GM18505 (cell line): ENCODE results near the gene TEX28.
"Not testable (repeated sequence)": the region's sequence is repeated elsewhere in the genome, so short reads cannot be mapped to it uniquely, and the experiment has no call there.

ENCODE experiments used
- ATAC-seq: cut with Tn5 transposase; IDR thresholded peaks from one replicate; pipeline ENCODE4 v1.9.1; 2021; ENCODE audit not compliant: unreplicated experiment
- POLR2A ChIP-seq: IDR thresholded peaks from 4 replicates; pipeline ENCODE4 v1.6.1; 2011; ENCODE audit warnings: borderline replicate concordance; ENCODE audit not compliant: insufficient read depth, insufficient read length; ENCODE audit errors: extremely low read depth

The TEX28 gene

GRCh38 chrX:154303476-154303875 is 8.6 kb upstream of the TEX28 start:
- no peak for TF ChIP-seq POLR2A
- ATAC-seq, result no peak

DNA sequence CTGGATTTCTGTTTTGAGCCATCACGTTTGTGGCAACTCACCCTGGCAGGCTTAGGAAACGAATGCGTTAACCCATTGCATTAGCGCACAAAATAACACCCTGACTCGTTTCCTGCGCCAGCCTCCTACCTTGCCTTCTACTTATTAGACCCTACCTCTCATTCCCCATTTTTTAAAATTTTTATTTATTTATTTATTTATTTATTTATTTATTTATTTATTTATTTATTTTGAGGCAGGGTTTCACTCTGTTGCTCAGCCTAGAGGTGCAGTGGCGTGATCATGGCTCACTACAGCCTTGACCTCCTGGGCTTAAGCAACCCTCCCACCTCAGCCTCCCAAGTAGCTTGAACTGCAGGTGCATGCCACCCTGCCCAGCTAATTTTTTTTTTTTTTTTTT is 8.1 kb upstream of the TEX28 start:
- ATAC-seq, result not testable (repeated sequence)

DNA sequence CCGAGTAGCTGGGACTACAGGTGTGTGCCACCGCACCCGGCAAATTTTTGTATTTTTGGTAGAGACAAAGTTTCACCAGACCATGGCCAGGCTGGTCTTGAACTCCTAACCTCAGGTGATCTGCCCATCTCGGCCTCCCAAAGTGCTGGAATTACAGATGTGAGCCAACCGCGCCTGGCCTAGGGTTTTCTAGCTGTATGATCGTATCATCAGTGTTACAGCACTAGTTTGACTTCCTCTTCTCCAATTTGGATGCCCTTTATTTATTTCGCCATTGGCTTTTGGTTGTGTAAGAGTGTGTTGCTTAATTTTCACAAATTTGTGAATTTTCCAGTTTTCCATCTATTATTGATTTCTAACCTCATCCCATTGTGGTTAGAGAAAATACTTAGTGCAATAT is 5.9 kb upstream of the TEX28 start:
- TF ChIP-seq POLR2A, result no peak
- ATAC-seq, result no peak

DNA sequence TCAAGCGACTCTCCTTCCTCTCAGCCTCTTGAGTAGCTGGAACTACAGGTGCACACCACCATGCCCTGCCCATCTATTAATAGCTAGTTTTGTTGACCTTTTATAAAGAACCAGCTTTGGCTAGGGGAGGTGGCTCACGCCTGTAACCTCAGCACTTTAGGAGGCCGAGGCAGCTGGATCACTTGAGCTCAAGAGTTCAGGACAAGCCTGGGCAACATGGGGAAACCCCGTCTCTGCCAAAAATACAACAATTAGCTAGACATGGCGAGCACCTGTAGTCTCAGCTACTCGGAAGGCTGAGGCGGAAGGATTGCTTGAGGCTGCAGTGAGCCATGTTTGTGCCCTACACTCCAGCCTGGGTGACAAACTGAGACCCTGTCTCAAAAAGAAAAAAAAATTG is 3.4 kb upstream of the TEX28 start:
- no peak for ATAC-seq
- TF ChIP-seq POLR2A, result no peak

GRCh38 chrX:154296731-154297130 is 1.8 kb upstream of the TEX28 start:
- no peak for ATAC-seq

DNA sequence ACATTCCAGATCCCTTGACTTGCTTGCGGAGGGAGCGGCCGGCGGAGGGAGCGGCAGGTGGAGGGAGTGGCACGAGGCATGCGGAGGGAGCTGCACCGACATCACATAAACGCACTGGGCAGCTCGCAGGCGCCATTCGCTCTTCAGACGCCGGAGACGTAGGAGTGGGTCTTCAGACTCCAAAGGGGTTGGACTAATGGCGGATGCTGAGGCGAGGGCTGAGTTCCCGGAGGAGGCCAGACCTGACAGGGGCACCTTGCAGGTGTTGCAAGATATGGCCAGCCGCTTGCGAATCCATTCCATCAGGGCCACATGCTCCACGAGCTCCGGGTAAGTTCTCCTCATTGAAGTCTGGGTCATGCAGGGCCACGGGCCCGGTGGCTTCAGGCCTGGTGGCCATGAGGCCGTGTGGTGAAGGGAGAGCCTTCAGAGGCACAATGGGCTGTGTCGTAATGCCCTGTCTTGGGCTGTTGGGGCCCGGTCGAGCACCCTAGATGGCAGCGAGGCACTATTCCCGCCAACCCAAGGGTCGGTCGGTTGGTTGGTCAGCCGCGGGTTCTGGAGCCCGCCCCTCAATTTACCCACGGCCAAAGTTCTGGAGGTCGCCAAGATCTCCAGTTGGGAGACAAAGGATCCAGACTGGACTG is 863 bp upstream of the TEX28 start, which contains the start of gene TKTL1:
TKTL1 (plus strand) TSS at position 132 of the 647 bp plus-strand sequence; CDS start at position 197, 65 bp downstream.
- TF ChIP-seq POLR2A, result no peak

More at GRCh38 chrX:154296731-154297130, 1.8 kb upstream of the TEX28 start:
- no peak for TF ChIP-seq POLR2A

DNA sequence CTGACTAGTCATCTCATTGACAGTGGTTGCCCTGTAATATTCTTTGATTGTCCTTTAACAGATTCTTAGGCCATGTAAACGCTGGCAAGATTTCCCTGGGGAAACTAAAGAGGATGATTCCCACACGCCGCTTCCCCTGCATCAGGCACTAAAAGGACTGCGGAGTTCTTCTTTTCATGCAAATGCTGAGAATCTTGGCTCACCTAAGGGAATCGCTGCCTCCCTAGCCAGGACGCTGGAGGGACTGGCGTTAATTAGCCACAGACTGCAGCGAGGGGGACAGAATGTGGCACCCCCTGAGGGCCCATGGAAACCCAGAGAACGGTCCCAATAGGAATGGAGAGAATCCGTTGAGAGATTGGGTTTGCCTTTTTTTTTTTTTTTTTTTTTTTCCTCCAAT is 8.5 kb downstream of the TEX28 start:
- ATAC-seq, result not testable (repeated sequence)

More for the DNA sequence above, 863 bp upstream of the TEX28 start, which contains the start of gene TKTL1:
- ATAC-seq, result no peak

GRCh38 chrX:154284489-154285338 is 10.2 kb downstream of the TEX28 start:
- not testable (repeated sequence) for ATAC-seq

GRCh38 chrX:154269245-154269644 is 25.7 kb downstream of the TEX28 start:
- not testable (repeated sequence) for ATAC-seq

DNA sequence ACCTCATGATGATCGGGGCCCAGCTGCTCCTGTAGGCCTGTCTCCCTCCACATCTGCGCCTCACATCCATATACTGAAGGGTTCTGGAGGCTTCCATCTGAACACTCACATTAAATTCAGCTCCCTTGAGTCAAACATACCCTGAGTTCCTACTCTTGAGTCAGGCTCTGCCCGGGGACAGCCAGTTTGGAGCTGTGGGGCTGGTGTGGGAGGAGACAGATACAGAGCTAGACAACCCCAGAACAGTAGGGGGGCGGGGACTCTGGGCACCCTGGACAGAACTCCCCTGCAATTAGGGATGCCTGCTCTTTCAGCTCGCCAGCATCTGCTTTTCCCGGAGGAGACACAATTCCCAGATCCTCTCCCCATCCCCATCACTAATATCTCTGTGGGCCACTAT is 31.9 kb downstream of the TEX28 start:
- not testable (repeated sequence) for ATAC-seq

- ATAC-seq, result not testable (repeated sequence)
These were observed 36.2 kb downstream of the TEX28 start for GRCh38 chrX:154258711-154259110.

- ATAC-seq, result not testable (repeated sequence)
These were observed 37.6 kb downstream of the TEX28 start, which contains the start of gene OPN1MW3 for GRCh38 chrX:154257282-154257681. OPN1MW3 (plus strand) TSS chrX:154257582; CDS start chrX:154257620, 38 bp downstream.

DNA sequence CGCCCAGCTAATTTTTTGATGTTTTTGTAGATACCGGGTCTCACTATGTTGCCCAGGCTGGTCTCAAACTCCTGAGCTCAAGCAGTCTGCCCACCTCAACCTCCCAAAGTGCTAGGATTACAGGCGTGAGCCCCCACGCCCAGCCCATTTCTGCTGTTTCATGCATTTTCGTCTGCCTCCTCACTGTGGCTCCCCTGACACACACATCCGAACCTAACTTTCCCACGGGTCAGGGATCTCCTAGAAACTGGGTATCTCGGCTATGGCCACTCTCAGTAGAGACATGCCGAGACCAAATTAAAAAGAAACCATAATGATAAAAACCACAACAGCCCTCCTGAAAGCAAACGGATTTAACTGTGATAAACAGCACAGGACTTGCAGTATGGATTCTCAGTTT is 46.8 kb downstream of the TEX28 start:
- ATAC-seq, result not testable (repeated sequence)

DNA sequence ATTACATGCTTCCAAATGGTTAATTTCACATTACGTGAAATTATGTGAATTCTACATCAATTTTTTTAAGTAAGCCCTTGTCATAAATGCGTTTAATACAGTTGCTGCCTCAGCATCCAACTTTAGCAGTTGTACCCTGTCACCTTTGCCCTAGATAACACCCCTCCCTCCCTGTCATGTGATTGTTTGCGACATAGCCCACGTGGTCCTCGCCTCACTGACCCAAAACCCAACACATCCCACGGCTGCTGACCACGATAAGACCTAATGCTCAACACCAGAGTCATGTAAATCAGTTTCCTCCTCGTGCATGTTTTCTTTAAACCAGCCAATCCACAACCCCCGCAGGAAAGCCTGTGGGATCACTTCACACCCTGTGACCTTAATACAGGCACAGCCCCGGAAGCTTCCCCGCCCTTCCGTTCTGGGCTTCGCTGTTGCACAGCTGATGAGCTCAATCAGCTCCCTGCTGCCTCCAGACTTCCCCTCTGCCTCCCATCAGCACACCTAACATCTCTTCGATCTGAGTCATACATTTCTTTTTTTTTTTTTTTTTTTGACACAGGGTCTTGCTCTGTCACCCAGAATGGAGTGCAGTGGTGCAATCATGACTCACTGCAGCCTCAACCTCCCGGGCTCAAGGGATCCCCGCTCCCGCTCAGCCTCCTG is 47.4 kb downstream of the TEX28 start:
- ATAC-seq, result peak; percentile 73

DNA sequence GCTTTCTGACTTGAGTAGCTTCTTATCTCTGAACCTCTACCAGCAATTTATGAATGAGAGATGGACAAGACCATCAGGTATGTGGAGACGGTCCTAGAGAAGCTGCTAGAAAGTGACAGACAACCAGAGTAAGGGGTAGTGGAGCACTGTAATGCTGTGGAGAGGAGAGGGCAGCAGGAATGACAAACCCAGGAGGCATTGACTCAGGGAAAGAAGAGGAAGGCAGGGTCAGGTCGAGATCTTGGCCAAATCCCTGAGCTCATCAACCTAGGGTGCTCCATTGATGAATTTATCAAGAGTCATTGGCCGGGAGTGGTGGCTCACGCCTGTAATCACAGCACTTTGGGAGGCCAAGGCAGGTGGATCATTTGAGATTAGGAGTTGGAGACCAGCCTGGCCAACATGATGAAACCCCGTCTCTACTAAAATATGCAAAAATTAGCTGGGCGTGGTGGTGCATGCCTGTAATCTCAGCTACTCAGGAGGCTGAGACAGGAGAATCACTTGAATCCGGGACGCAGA is 54.9 kb downstream of the TEX28 start:
- not testable (repeated sequence) for ATAC-seq

DNA sequence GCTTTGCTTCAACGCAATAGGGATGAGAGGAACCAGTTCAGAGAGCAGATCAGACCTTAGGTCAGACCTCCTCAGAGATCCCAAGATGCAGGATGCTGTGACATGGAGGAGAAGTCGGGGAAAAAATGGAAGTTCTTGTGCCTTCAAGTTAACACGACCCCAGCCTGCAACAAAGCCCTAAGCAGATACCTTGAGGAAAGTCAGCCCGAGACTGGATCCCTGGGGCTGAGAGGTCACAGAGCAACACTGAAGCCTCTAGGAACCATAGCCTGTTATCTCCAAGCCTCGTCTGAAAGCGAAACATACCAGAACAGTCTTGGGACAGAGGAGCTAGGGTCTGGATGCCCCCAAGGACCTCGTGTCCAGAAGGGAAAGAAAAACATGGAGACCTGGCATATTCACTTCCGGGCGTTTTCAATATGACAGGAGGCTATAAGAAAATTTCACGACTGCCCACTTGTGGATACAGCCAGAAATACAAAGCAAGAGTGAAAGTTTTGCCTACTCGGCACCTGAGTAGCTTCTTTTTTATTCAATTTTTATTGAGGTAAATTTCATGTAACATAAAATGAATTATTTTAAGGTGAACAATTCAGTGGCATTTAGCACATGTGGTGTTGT is 55.9 kb downstream of the TEX28 start:
- ATAC-seq, result not testable (repeated sequence)

DNA sequence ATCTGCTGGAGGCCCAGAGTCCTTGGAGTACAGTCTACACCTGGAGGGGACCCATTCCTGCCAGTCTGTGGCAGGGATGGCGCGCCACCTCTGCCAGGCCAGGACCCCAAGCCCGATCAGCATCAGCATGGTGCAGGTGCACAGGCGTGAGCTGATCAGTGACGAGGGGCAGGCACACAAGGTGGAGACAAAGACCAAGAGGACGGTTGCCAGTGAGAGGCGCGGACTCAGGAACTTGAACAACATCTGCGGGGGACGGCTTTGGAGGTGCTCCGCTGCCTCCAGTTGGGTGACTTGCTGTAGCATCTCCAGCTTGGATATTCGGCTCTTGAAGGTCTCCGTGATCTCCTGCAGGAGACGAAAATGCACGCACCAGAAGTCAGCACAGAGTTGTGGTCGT is 61.3 kb downstream of the TEX28 start:
- ATAC-seq, result not testable (repeated sequence)

GRCh38 chrX:154231443-154231842 is 63.5 kb downstream of the TEX28 start:
- ATAC-seq, result not testable (repeated sequence)

- ATAC-seq, result not testable (repeated sequence)
These were observed 68.2 kb downstream of the TEX28 start for GRCh38 chrX:154226706-154227105.
